ENCODE results near the gene FMNL2. TPM values are rescaled to one million over a fixed set of nuclear protein-coding genes. Genes with fewer than 3 reads are reported as not detected.

Gene FMNL2
- total and polyA plus RNA-seq, 12 donors, result 3.3 to 16.0 (median 4.5) TPM

DNA sequence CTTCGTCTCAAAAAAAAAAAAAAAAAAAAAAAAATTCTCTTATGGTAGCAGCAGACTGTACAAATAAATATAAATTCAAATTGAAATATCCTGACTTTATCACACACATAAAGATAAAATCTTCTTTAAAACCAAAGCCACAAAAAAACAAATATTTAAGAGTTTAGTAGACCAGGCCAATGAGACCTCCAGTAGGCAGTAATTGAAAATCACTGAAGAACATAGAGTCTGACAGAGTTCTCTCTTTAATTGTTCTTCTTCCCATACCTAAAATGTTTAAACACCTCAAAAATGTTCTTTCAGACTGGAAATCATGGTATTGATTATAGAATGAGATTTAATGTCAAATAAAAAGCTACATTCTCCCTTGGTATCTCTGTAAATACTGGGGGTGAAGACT, 361.5 kb downstream of the FMNL2 start:
- DNase-seq, result no peak
- intact Hi-C loops (cut with DNase I), result no loop called here

More for the DNA sequence above, 361.5 kb downstream of the FMNL2 start:
- Histone ChIP-seq H3K4me3 (no peak overlapping the region), H3K36me3 (peaks cover 0 to 33% (median 0%) of the 10 kb centered on the region in 9 donors), H3K9me3 (peaks cover 0 to 8% (median 0%) of the 10 kb centered on the region in 11 donors), H3K4me1 (peaks cover 0 to 31% (median 6%) of the 10 kb centered on the region in 9 donors), H3K27ac (no peak overlapping the region), H3K27me3 (no peaks in the 10 kb centered on the region)
- WGBS, 2 donors, result 91% methylated on average over 1 of the region's 1 CpG; no CpG with 5 or more reads in 1 of the 2 donors
- TF ChIP-seq, protein P1, sequence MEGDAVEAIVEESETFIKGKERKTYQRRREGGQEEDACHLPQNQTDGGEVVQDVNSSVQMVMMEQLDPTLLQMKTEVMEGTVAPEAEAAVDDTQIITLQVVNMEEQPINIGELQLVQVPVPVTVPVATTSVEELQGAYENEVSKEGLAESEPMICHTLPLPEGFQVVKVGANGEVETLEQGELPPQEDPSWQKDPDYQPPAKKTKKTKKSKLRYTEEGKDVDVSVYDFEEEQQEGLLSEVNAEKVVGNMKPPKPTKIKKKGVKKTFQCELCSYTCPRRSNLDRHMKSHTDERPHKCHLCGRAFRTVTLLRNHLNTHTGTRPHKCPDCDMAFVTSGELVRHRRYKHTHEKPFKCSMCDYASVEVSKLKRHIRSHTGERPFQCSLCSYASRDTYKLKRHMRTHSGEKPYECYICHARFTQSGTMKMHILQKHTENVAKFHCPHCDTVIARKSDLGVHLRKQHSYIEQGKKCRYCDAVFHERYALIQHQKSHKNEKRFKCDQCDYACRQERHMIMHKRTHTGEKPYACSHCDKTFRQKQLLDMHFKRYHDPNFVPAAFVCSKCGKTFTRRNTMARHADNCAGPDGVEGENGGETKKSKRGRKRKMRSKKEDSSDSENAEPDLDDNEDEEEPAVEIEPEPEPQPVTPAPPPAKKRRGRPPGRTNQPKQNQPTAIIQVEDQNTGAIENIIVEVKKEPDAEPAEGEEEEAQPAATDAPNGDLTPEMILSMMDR (IDR thresholded peaks at IDR 0.05), result no peak
- no peak for ATAC-seq

Other genes with a start within 250 kb of the FMNL2 start
- under 1 TPM; 0.22 to 0.95 (median 0.44) TPM for gene CACNB4, start 236.1 kb upstream of the FMNL2 start, total RNA-seq
- under 1 TPM; 0.09 to 0.29 TPM for gene CACNB4, start 236.1 kb upstream of the FMNL2 start, polyA plus RNA-seq
- 10 to 100 TPM; 22.4 to 35.9 (median 27.2) TPM for gene STAM2, start 159.4 kb upstream of the FMNL2 start, total RNA-seq
- 1 to 10 TPM; 6.9 to 7.0 TPM for gene STAM2, start 159.4 kb upstream of the FMNL2 start, polyA plus RNA-seq